ENCODE results near the gene PRCC.

The PRCC gene

DNA sequence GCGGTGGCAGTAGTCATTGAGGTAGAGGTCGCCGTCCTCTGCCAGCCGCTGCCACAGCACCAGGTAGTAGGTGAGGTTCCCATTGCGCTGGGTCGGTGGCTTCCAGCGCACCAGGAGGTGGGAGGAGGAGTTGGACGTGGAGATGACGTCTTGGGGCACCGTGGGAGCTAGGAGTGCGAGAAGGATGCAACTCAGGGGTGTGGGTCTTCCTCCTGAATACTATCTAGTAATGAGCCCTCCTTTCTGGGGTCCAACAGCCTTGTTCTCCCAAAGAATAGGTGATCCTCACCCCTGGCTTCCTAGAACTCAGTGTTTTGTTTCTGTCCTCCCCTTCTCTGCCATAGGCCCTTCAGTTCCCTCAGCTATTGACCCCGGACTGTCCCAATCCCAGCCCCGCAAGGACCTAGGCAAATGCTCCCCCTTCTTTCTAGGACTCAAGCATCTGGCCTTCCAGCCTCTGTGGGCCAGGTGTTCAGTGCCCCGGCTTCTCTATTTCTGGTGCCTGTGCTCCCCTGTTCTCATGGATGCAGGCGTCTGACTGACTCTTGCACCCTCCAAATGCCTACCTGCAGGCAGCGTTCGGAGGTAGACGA lies 78.7 kb downstream of the PRCC start:
- DNase-seq, result no peak

GRCh38 chr1:156846643-156847042 lies 79.3 kb downstream of the PRCC start:
- no peak for DNase-seq

DNA sequence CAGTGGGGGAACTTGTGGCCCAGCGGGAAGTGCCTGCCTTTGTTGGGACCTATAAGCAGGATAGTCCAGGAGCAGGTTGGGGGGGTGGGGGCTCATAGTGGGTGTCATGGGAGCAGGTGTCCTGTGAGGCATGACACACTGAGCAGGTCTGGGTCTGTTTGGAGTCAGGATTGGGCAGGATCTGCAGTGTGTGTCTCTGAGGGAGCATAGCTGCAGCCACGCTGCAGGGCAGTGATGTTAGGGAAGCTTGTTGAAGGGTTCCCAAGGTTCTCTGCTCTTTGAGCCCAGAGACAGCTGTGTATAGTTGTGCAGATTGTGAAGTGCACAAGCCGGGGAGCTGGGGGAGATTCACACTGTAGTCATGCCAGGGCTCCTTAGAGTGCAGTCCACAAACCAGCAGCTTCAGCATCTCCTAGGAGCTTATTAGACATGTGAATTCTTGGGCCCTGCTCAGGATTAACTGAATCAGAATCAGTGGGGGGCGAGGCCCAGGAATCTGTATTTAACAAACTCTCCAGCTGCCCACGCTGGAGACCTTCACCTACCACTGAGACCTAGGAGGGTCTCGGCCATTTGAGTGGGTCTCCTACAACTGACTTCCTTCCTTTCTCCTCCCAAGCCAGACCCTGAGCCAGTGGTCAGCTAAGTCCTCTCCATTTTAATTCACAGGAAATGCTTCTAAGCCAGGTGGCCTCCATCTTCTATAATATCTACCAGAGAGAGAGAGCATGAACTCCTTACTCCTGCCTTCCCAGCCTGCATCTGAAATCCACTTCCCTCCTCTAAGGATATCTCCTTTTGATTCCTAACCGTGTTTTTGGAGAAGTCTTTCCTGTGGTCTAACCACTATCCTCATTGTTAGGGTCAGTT lies 80.5 kb downstream of the PRCC start:
- DNase-seq, result no peak

GRCh38 chr1:156848461-156849150 lies 81.3 kb downstream of the PRCC start:
- DNase-seq, result no peak

DNA sequence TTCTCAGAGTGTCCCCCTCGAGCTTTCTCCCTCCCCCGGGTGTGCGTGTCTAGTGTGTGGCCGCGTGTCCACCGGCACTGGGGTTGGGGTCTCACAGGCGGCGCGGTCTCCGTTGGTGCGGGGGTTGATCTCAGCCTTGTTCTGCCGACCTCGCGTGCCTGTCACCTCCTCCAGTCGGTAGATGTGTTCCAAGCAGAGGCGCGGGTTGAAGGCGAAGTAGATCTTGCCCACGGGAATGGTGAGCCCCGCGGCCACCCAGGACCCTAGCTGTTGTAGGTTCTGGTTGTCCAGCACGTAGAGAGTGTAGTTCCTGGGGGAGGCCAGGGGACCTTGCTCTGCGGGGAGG lies 81.8 kb downstream of the PRCC start:
- DNase-seq, result no peak

Data from cerebellar nuclear complex (tissue), 1 donor.